ENCODE data around the gene CHRNA10. TPM values are rescaled to one million over a fixed set of nuclear protein-coding genes. Genes with fewer than 3 reads are reported as not detected.

The CHRNA10 gene
- total RNA-seq, result 3.0 and 3.1 TPM in 2 replicates
- long read RNA-seq, result 0 reads

GRCh38 chr11:3671334-3672254, at the start of gene CHRNA10:
TSS of gene CHRNA10 (minus strand) at chr11:3671384. CDS start at chr11:3671312, 72 bp downstream.
- Mint-ChIP-seq H3K9me3 (no peaks in the 10 kb centered on the region), H3K4me3 (no peak within 1 kb of the TSS), H3K36me3 (ENCODE audit: low read depth) (peaks cover 12% of the 10 kb centered on the region), H3K4me1 (no peaks in the 10 kb centered on the region), H3K27ac (ENCODE audit: unreplicated experiment) (peak within 1 kb of the TSS; percentile 75), H3K27me3 (ENCODE audit: low read depth) (no peaks in the 10 kb centered on the region)
- TF ChIP-seq CTCF (conservative IDR thresholded peaks at IDR 0.05), result no peak
- DNase-seq (ENCODE audit: low read depth, low spot score), result no peak

GRCh38 chr11:3712274-3712673, 41.1 kb upstream of the CHRNA10 start:
- Mint-ChIP-seq H3K4me1 (no peaks in the 10 kb centered on the region), H3K27me3 (ENCODE audit: low read depth) (no peaks in the 10 kb centered on the region), H3K27ac (ENCODE audit: unreplicated experiment) (no peak overlapping the region), H3K4me3 (no peak overlapping the region), H3K36me3 (ENCODE audit: low read depth) (peaks cover 8% of the 10 kb centered on the region), H3K9me3 (no peaks in the 10 kb centered on the region)
- no peak for TF ChIP-seq CTCF (conservative IDR thresholded peaks at IDR 0.05)
- no peak for DNase-seq (ENCODE audit: low read depth, low spot score)

GRCh38 chr11:3710485-3711259, 39.5 kb upstream of the CHRNA10 start:
- Mint-ChIP-seq H3K4me3 (no peak overlapping the region), H3K9me3 (no peaks in the 10 kb centered on the region), H3K27ac (ENCODE audit: unreplicated experiment) (no peak overlapping the region), H3K4me1 (no peaks in the 10 kb centered on the region), H3K36me3 (ENCODE audit: low read depth) (peaks cover 11% of the 10 kb centered on the region), H3K27me3 (ENCODE audit: low read depth) (no peaks in the 10 kb centered on the region)
- DNase-seq (ENCODE audit: low read depth, low spot score), result no peak
- TF ChIP-seq CTCF (conservative IDR thresholded peaks at IDR 0.05), result no peak

GRCh38 chr11:3709977-3710376, 38.8 kb upstream of the CHRNA10 start:
- Mint-ChIP-seq H3K36me3 (ENCODE audit: low read depth) (peaks cover 15% of the 10 kb centered on the region), H3K9me3 (no peaks in the 10 kb centered on the region), H3K4me1 (no peaks in the 10 kb centered on the region), H3K27ac (ENCODE audit: unreplicated experiment) (no peak overlapping the region), H3K27me3 (ENCODE audit: low read depth) (no peaks in the 10 kb centered on the region), H3K4me3 (no peak overlapping the region)
- DNase-seq (ENCODE audit: low read depth, low spot score), result no peak
- TF ChIP-seq CTCF (conservative IDR thresholded peaks at IDR 0.05), result no peak

GRCh38 chr11:3707176-3707575, 36.0 kb upstream of the CHRNA10 start:
- H3K9me3 Mint-ChIP-seq, result no peaks in the 10 kb centered on the region
- TF ChIP-seq CTCF (conservative IDR thresholded peaks at IDR 0.05), result no peak
- no peaks in the 10 kb centered on the region for H3K4me1 Mint-ChIP-seq
- peaks cover 23% of the 10 kb centered on the region for H3K36me3 Mint-ChIP-seq (ENCODE audit: low read depth)
- H3K27me3 Mint-ChIP-seq (ENCODE audit: low read depth), result no peaks in the 10 kb centered on the region
- H3K4me3 Mint-ChIP-seq, result no peak overlapping the region
- DNase-seq (ENCODE audit: low read depth, low spot score), result no peak
- no peak overlapping the region for H3K27ac Mint-ChIP-seq (ENCODE audit: unreplicated experiment)
